HepG2 (cell line): ENCODE results near the gene KLF11. TPM values are rescaled to one million over a fixed set of nuclear protein-coding genes. Genes with fewer than 3 reads are reported as not detected.

Source experiments
- ARNT2 ChIP-seq: sonication (generic); formaldehyde crosslinking; IDR thresholded peaks from 2 replicates; pipeline ENCODE4 v1.8.0; 2022; ENCODE audit warnings: mild to moderate bottlenecking, low read depth, missing genetic modification reagents, moderate library complexity
- CBX2 ChIP-seq, 2 experiments: fragments of 200-600 bp in 1 of 2; sonication (generic); formaldehyde crosslinking in 1 of 2; IDR thresholded peaks; 2 replicates each; pipeline versions ENCODE4 v1.7.0 to v1.8.1; 2018 to 2022; ENCODE audit warnings: low read depth in 2 of 2, low read length in 1 of 2, mild to moderate bottlenecking in 1 of 2, missing genetic modification reagents in 1 of 2
- CENPX ChIP-seq: sonication (generic); formaldehyde crosslinking; IDR thresholded peaks from 2 replicates; pipeline ENCODE4 v1.9.0; 2021; ENCODE audit warnings: mild to moderate bottlenecking, missing genetic modification reagents, moderate library complexity
- SMC3 ChIP-seq: IDR thresholded peaks from 2 replicates; pipeline ENCODE4 v1.6.1; 2011; ENCODE audit warnings: low read length, improper control_type of control experiment
- SP1 ChIP-seq, 2 experiments: fragments of 450-650 bp in 1 of 2; sonication (generic) in 1 of 2; formaldehyde crosslinking in 1 of 2; IDR thresholded peaks; 2 replicates each; pipeline versions ENCODE4 v1.4.0 to v1.6.1; 2016 to 2020; ENCODE audit warnings: missing genetic modification reagents in 1 of 2
- STAG1 ChIP-seq: sonication (generic); formaldehyde crosslinking; IDR thresholded peaks from 2 replicates; pipeline ENCODE4 v1.4.0; 2020; ENCODE audit warnings: missing genetic modification reagents
- ZBTB3 ChIP-seq: sonication (generic); formaldehyde crosslinking; IDR thresholded peaks from 2 replicates; pipeline ENCODE4 v1.4.0; 2020; ENCODE audit warnings: low read depth, mild to moderate bottlenecking, moderate library complexity, missing genetic modification reagents, borderline replicate concordance
- ZNF180 ChIP-seq: sonication (generic); formaldehyde crosslinking; IDR thresholded peaks from 2 replicates; pipeline ENCODE4 v1.4.0; 2020; ENCODE audit warnings: low read depth, missing genetic modification reagents, borderline replicate concordance
- ZNF224 ChIP-seq: sonication (generic); formaldehyde crosslinking; IDR thresholded peaks from 2 replicates; pipeline ENCODE4 v1.5.0; 2020; ENCODE audit warnings: mild to moderate bottlenecking, missing genetic modification reagents
- ZNF232 ChIP-seq: sonication (generic); formaldehyde crosslinking; IDR thresholded peaks from 2 replicates; pipeline ENCODE4 v1.4.0; 2020; ENCODE audit warnings: missing genetic modification reagents, borderline replicate concordance
- ZNF235 ChIP-seq: sonication (generic); formaldehyde crosslinking; IDR thresholded peaks from 2 replicates; pipeline ENCODE4 v1.8.1; 2023; ENCODE audit warnings: mild to moderate bottlenecking, missing genetic modification reagents, borderline replicate concordance
- ZNF264 ChIP-seq: sonication (generic); formaldehyde crosslinking; IDR thresholded peaks from 2 replicates; pipeline ENCODE4 v1.4.0; 2020; ENCODE audit warnings: missing genetic modification reagents
- ZNF670 ChIP-seq: sonication (generic); formaldehyde crosslinking; IDR thresholded peaks from 2 replicates; pipeline ENCODE4 v1.8.0; 2022; ENCODE audit warnings: mild to moderate bottlenecking, missing genetic modification reagents, borderline replicate concordance
- ZNF703 ChIP-seq: sonication (generic); formaldehyde crosslinking; IDR thresholded peaks from 2 replicates; pipeline ENCODE4 v1.5.1; 2020; ENCODE audit warnings: missing genetic modification reagents, mild to moderate bottlenecking, moderate library complexity, borderline replicate concordance
- ZNF780A ChIP-seq: sonication (generic); formaldehyde crosslinking; IDR thresholded peaks from 2 replicates; pipeline ENCODE4 v1.8.0; 2022; ENCODE audit warnings: mild to moderate bottlenecking, missing genetic modification reagents, moderate library complexity
- polyA plus RNA-seq, 8 experiments: library from polyadenylated mRNA; depleted of rRNA in 3 of 8; stranded (reverse) in 7 of 8; unstranded in 1 of 8; fragments of >200 nt; fragmentation: Illumina TruSeq in 4 of 8; extraction: Trizol in 4 of 8; gene quantifications; 2 replicates each; pipeline versions ENCODE4 v1.2.1 to v1.2.3, GENCODE V29; 2011 to 2016; ENCODE audit warnings: low read depth in 4 of 8, missing spikeins in 1 of 8, mixed read lengths in 1 of 8; ENCODE audit not compliant: insufficient read depth in 1 of 8
- total RNA-seq, 5 experiments: library from RNA; depleted of rRNA; stranded (reverse); fragments of >200 nt; fragmentation: Illumina TruSeq; extraction: Trizol; gene quantifications; 2 replicates each; pipeline ENCODE4 v1.2.3, GENCODE V29; 2016; ENCODE audit warnings: low read depth in 1 of 5
- TF ChIP-seq, protein P1 (sequence below): sonication (generic); formaldehyde crosslinking; IDR thresholded peaks from 2 replicates; pipeline ENCODE4; 2020; ENCODE audit warnings: missing genetic modification reagents, mild to moderate bottlenecking, borderline replicate concordance
- TF ChIP-seq, protein P2 (sequence below): sonication (generic); formaldehyde crosslinking; IDR thresholded peaks from 2 replicates; pipeline ENCODE4 v1.8.1; 2022; ENCODE audit warnings: mild to moderate bottlenecking, missing genetic modification reagents
- TF ChIP-seq, protein P3 (sequence below): IDR thresholded peaks from 2 replicates; pipeline ENCODE4 v1.6.1; 2012; ENCODE audit warnings: low read depth, low read length, improper control_type of control experiment
- TF ChIP-seq, protein P4 (sequence below): sonication (generic); formaldehyde crosslinking; IDR thresholded peaks from 2 replicates; pipeline ENCODE4 v1.4.0; 2020; ENCODE audit warnings: missing genetic modification reagents, borderline replicate concordance

Gene KLF11
- total and polyA plus RNA-seq, 2 of the 13 experiments (the other 11 are each of a cell fraction or from before 2014, with no cell fraction given) = 2.5 to 11.8 TPM

DNA sequence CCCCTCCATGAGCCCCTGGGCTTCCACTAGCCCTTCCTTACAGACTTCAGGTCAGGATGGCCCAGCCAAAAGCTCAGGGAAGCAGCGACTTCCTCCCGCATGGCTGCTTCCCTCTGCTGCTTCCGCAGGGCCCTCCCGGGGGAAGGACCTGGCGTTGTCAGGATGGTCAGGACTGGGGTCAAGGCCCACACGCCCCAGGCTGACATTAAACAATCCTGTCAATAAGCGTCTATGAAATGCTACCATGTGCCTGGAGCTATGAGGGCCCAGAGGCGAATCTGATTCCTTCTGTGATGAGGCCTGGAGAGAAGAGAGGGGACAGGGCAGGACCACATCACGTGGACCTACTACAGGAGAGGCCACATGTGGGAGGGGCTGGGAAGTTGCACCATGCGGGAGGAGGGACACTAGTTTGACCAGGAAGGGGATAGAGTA lies 19.6 kb downstream of the KLF11 start (continued):
- TF ChIP-seq, protein P1, sequence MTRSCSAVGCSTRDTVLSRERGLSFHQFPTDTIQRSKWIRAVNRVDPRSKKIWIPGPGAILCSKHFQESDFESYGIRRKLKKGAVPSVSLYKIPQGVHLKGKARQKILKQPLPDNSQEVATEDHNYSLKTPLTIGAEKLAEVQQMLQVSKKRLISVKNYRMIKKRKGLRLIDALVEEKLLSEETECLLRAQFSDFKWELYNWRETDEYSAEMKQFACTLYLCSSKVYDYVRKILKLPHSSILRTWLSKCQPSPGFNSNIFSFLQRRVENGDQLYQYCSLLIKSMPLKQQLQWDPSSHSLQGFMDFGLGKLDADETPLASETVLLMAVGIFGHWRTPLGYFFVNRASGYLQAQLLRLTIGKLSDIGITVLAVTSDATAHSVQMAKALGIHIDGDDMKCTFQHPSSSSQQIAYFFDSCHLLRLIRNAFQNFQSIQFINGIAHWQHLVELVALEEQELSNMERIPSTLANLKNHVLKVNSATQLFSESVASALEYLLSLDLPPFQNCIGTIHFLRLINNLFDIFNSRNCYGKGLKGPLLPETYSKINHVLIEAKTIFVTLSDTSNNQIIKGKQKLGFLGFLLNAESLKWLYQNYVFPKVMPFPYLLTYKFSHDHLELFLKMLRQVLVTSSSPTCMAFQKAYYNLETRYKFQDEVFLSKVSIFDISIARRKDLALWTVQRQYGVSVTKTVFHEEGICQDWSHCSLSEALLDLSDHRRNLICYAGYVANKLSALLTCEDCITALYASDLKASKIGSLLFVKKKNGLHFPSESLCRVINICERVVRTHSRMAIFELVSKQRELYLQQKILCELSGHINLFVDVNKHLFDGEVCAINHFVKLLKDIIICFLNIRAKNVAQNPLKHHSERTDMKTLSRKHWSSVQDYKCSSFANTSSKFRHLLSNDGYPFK (CRISPR knock-in tag) = no peak
- no peak for TF ChIP-seq SP1 (IDR thresholded peaks at IDR 0.05)
- TF ChIP-seq SP1 (CRISPR knock-in tag; IDR thresholded peaks at IDR 0.05) = no peak; the same call in 1 of the 2 replicates
- TF ChIP-seq ZBTB3 = no peak
- TF ChIP-seq ZNF780A (CRISPR knock-in tag) = no peak
- TF ChIP-seq CENPX (CRISPR knock-in tag) = no peak
- TF ChIP-seq, protein P2, sequence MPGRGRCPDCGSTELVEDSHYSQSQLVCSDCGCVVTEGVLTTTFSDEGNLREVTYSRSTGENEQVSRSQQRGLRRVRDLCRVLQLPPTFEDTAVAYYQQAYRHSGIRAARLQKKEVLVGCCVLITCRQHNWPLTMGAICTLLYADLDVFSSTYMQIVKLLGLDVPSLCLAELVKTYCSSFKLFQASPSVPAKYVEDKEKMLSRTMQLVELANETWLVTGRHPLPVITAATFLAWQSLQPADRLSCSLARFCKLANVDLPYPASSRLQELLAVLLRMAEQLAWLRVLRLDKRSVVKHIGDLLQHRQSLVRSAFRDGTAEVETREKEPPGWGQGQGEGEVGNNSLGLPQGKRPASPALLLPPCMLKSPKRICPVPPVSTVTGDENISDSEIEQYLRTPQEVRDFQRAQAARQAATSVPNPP (CRISPR knock-in tag) = no peak
- TF ChIP-seq ZNF235 = no peak
- no peak for TF ChIP-seq ZNF180 (CRISPR knock-in tag)
- no peak for TF ChIP-seq ZNF264 (CRISPR knock-in tag)
- TF ChIP-seq ZNF232 (CRISPR knock-in tag) = 0 out of 2 replicates have a peak, but pooled peaks have one; percentile 48
- no peak for TF ChIP-seq CBX2 (IDR thresholded peaks at IDR 0.05; ENCODE audit: low read depth, low read length)
- TF ChIP-seq CBX2 (CRISPR knock-in tag; IDR thresholded peaks at IDR 0.05; ENCODE audit: low read depth) = no peak
- TF ChIP-seq, protein P3, sequence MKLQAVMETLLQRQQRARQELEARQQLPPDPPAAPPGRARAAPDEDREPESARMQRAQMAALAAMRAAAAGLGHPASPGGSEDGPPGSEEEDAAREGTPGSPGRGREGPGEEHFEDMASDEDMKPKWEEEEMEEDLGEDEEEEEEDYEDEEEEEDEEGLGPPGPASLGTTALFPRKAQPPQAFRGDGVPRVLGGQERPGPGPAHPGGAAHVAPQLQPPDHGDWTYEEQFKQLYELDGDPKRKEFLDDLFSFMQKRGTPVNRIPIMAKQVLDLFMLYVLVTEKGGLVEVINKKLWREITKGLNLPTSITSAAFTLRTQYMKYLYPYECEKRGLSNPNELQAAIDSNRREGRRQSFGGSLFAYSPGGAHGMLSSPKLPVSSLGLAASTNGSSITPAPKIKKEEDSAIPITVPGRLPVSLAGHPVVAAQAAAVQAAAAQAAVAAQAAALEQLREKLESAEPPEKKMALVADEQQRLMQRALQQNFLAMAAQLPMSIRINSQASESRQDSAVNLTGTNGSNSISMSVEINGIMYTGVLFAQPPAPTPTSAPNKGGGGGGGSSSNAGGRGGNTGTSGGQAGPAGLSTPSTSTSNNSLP = 0 out of 2 replicates have a peak, but pooled peaks have one; percentile 11
- TF ChIP-seq, protein P4, sequence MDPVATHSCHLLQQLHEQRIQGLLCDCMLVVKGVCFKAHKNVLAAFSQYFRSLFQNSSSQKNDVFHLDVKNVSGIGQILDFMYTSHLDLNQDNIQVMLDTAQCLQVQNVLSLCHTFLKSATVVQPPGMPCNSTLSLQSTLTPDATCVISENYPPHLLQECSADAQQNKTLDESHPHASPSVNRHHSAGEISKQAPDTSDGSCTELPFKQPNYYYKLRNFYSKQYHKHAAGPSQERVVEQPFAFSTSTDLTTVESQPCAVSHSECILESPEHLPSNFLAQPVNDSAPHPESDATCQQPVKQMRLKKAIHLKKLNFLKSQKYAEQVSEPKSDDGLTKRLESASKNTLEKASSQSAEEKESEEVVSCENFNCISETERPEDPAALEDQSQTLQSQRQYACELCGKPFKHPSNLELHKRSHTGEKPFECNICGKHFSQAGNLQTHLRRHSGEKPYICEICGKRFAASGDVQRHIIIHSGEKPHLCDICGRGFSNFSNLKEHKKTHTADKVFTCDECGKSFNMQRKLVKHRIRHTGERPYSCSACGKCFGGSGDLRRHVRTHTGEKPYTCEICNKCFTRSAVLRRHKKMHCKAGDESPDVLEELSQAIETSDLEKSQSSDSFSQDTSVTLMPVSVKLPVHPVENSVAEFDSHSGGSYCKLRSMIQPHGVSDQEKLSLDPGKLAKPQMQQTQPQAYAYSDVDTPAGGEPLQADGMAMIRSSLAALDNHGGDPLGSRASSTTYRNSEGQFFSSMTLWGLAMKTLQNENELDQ = no peak
- no peak for TF ChIP-seq ZNF703
- TF ChIP-seq ZNF224 (CRISPR knock-in tag) = no peak
- no peak for TF ChIP-seq SMC3
- no peak for TF ChIP-seq ZNF670 (CRISPR knock-in tag)
- no peak for TF ChIP-seq STAG1 (CRISPR knock-in tag)
- no peak for TF ChIP-seq ARNT2 (CRISPR knock-in tag)
